HG03135 (cell line): ENCODE measurements around the gene MSI2.
"Not testable (repeated sequence)": the region's sequence is repeated elsewhere in the genome, so short reads cannot be mapped to it uniquely, and the experiment has no call there.

ENCODE experiments used
- ATAC-seq: cut with Tn5 transposase; IDR thresholded peaks from one replicate; pipeline ENCODE4 v1.9.1; 2021; ENCODE audit warnings: mild to moderate bottlenecking, moderate library complexity; ENCODE audit not compliant: unreplicated experiment

The MSI2 gene

DNA sequence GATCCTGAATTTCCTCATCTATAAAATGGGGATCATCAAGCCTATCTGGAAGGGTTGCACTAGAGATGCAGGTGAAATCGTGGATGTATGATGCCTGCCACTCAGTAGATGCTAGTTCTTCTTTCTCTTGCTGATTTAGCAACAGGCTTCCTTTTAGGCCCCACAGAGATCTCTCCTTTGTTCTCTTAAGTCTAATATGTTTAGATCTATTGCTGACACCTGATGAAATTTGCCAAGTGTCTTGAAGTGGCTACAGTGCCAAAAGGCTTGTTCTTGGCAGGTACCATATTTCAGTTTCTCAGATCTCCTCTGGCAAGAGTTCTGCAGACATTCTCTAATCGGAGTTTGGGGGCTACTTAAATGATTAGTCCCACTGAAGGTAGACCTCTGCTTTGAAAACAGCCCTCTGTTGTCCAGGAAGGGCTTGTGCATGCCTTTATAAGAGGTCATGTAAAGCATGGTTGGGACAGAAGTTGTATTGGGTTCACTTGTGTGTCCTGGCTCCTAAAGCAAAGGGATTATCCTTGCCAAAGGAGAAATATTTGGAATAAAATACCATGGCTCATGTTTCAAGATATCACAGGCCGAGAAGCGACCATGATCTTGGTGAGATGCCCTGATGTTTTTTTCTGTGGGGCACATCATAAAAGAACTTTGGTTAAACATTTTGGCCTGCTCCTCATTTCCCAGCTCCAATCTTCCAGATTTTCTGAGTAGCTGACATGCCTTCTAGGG, 234.0 kb downstream of the MSI2 start:
- no peak for ATAC-seq

DNA sequence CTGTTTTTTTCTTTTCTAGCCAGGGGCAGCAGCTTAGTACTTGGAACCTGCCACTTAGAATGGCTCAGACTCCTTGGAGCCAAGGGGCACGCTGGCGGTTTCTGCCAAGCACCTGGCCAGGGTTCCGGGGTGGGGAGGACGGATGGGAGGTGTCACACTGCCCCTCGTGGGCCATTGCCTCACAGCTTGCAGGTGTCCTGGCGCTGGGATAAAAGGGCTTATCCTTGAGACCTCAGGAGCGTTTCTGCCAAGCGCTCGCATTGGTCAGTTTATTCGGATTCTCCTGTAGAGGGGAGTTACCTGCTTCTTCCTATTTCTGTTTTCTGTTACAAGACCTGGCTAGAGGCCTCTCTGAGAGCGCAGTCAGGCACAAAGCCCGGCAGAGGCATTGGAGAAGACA, 234.6 kb downstream of the MSI2 start:
- no peak for ATAC-seq

DNA sequence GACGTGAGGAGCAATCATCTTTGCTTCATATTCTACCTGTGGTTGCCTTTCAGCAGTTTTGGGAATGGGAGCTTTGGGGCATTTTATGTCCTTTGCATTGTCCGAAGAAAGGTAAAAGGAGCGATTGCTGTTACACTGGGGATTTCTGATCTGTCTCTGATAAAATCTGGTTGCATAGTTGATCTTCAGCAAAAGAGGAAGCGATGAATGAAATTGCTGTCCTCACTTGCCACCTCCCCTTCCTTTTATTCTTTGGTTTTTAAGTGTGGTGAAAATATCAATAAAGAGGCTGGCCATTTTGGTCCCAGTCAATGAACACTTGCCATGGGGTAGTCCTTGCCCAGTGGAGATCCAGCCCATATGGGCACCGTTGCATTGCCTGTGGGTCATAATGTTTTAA, 236.8 kb downstream of the MSI2 start:
- ATAC-seq, result no peak

DNA sequence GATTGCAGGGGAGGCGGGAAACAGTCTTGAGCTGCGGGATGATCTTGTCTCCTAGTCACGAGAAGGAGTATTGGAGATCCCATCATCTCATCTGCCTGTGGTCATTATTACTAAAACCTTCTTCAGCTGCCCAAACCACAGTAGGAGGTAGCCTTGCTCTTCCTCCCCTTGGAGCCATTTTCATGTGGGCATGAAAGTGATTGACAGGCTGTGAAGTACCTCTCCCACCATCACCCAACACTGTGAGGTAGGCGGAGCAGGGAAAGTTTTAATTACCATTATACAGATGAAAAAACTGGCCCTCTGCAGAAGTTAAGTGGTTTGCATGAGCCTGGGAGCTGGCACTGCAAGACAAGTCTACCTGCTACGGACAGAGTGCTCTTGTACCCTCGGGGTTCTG, 237.3 kb downstream of the MSI2 start:
- no peak for ATAC-seq

DNA sequence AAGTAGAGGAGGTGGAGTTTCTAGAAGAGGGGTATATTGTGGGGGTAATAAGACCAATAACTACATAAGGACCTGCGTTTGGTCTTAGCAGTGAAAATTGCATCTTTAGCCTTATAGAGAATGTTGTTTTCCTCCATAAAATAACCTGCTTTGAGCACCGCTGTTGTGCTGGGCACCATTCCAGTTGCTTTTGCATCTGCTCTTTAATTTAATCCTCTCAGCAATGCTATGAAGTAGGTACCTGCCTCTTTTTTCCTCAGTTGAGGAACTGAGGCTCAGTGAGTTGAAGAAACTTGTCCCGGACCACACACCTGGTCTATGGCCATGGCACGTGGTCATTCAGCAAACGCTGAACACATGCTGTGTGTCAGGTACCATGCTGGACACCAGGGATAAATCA, 238.1 kb downstream of the MSI2 start:
- ATAC-seq, result no peak

DNA sequence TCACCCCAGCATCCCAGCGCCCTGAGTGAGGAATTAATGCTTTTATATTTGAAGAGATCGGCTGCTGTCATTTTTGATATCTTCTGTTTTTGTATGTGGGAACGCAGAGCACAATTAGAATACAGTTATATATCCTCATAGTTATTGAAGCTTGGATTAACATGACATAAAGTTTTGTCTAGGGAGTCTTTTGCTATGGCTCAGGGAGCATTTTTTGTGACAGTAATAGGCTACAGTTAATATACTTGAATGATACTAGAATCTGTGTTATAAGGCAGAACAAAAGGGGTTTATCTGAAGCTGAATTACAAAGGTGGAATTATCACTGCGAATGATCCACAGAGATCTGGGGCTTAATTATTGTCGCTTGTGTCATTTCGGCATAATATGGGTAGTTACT, 239.4 kb downstream of the MSI2 start:
- no peak for ATAC-seq

DNA sequence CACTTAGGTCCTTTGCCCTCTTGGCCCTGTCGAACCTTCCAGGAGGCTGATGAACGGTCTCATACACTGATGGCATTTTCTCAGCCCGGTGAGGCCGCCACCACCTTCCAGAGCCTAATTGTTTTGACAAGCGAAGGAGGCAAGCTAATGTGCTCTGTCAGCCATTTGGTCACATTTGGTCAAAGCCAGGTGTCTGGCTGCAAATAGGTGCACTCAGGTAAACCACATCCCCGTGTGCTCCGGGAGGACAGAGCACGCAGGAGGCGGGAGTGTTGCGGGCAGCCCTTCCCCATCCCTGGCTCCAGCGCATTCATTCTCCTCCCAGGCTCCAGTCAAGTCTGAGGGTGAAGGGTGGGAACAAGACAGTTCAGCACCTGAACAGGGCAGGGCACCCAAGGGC, 240.1 kb downstream of the MSI2 start:
- no peak for ATAC-seq

DNA sequence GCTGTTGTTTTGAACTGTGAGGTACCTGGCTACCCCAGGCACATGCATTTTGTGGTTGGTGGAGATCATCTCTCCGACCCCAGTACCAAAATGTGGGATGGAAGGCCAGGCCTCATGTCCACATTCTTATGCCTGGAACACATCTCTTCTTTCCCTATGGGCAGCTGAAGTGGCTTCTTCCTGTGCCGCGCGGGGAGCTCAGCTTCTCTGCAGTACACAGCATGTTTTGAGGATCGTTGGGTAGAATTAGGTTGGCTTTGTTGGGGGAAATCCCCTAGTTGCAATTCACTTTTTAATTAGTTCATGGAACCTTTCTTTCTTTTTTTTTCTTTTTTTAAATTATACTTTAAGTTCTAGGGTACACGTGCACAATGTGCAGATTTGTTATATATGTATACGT, 242.1 kb downstream of the MSI2 start:
- ATAC-seq, result no peak

DNA sequence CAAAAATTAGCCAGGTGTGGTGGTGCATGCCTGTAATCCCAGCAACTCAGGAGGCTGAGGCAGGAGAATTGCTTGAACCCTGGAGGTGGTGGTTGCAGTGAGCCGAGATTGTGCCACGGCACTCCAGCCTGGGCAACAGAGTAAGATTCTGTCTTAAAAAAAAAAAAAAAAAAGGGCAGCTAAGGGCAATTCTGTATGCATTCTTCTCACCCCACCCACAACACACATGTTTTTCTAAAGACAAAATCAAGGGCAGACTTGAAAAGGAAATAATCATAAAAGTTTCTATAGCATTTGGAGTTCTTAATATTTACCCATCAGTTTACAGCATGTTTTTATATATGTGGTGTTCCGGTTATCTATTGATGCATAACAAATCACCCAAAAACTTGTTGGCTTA, 242.9 kb downstream of the MSI2 start:
- not testable (repeated sequence) for ATAC-seq

DNA sequence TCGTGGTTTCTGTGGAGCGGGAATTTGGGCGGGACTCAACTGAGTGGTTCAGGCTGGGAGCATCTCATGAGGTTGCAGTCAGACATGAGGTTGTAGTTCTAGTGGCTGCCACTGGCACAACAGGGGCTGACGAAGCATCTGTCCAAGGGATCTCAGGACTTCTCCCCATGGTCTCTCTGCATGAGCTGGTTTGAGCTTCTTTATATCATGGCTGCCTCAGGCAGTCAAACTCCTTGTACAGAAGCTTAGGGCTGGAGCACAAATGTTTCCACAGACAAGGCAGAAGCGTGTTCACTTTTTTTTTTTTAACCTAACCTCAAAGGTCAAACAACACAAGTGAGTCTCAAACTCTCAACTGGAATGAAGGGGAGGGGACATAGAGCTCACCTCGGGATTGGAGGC, 243.3 kb downstream of the MSI2 start:
- ATAC-seq, result no peak

DNA sequence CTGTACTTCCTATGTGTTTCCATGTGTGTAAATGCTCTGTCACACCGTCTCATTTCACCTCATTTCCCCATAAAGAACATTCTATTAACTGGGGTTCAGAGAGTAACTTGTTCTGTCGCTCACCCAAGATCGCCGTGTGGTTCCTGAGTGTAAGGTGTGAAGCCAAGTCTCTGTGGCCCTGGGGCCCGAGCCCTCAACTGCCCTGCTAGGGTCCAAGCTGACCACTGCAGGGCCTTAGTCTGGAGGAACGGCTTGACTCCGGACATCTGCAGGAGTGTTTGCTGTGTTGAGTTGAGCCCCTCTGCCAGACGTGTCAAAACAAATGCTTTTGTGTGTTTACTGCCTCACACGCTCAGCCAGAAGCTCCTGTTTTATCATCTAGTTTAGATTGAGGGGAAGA, 244.7 kb downstream of the MSI2 start:
- ATAC-seq, result no peak

DNA sequence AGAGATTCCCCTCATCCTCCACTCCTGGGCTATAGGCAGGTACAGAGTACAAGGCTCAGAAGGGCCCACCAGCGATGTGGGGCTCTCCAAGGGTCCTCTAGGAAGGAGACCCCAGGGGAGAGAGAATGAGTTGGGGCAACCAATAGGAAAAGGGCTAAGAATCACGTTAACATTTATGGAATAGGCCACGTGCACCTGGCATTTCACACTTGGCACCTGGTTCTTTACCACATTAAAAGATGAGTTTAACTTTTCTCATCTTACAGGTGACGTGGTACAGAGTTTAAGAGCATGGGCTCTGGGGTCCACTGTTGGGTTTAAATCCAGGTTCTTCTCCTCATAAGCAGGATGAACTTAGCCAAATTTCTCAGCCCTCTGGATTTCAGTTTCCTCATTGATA, 245.7 kb downstream of the MSI2 start:
- no peak for ATAC-seq

DNA sequence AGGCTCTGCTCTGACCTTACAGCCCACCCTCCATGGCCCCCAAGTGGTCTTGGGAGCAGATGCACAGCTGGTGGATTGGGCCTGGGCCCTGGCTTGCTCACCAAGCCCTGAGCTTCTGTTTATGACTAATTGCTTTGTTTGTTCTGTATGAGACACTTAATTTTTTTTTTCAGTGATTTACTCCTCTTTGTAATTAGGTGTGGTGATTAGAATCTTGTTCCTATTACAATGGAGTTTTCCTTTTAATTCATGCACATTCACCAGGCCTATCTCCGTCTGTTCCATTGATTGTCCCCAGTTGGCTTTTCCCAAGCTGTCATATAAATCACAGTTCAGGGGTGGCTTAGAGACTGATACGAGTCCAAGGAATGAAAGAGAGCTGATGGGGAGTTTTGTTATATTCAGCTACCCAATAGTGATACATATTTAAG, 246.5 kb downstream of the MSI2 start:
- no peak for ATAC-seq

DNA sequence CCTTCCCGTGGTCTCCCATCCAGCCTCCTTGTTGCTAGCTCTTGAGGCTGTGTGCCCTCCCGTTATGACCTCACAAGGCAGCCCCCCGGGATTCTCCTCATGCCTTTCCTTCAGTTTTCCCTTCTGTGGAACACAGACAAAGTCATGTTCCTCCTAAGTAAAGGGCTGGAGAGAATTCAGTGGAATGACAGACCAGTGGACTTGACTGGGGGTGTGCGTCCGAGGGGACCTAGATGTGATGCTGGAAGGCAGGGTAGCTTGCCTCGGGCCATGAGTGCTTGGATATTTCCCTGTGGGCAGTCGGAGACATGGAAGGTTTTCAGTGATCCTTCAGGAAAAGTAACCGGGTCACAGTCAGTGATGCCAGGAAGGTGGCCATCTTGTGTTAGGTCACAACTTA, 247.9 kb downstream of the MSI2 start:
- ATAC-seq, result no peak

DNA sequence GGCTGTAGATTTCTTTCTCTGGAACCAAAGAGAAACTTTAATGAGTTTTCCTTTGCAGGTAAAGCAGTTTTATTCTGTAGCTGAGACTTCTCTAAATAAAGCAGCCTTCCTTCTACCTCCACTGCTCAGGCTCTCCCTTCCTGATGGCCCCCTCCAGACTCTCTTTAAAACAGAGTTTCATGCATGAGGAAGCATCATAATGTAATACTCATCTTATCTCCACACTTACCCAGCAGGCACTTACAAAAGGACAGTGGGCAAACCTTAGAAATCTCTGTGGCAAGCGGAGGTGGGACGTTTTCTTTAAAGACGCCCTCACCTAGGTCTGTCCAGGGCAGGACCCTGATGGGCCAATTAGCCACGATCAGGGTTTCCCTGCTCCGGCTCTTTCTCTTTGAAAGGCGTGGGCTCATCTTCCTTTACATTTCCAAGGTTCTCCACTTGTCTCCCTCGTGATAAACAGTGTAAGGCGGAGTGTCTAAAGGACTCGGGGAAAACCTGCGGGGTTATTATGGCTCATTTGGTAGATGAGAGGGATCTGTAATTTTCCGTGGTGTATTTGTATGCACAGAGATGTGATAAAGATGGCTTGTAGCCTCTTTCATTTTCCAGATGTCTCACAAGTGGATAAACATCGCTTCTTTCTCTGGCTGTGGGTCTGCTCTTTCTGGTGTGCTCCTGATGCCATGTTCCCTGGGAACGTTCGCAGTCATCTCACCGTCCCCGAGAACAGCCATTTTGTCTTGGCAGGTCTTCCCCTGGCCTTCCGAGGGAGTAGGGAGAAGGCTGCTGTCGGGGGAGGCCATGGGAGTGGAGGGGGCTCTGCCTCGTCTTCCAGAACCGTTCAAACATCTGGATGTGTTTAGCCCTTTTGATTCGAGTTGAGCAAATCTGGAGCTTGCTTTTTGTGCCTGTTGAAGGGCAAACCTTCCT, 249.8 kb downstream of the MSI2 start:
- no peak for ATAC-seq

DNA sequence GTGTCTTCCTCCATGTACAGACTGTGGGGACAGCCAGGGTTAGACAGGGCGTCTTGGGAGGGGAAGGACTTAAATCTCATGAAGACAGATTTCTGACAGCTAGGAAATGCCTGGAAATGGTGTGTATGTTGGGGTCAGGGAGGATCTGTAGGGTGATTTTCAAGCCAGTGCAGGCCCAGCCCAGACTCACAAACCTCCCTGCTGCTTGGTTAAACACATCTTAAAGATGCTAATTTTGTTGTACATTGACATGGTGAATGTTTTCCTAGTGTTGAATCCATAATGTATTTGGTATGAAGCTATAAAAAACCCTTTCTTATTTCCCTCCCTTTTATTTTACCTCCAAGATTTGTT, 250.4 kb downstream of the MSI2 start:
- ATAC-seq, result no peak

DNA sequence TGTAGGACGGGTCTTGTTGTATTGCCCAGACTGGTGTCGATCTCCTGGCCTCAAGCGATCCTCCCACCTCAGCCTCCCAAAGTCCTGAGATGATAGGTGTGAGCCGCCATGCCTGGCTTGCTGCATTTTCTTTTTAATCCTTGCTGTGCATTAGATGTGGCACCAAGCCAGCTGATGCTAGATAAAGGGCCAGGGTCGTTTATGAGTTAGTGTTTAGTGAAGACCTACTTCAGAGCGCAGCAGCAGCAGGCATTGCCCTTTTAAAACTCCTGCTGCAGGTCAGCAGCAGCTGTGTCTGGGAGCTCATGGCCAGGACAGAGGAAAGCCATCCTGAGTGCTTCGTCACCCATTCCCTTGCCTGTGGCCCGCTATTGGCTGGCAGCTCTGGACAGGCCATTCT, 251.5 kb downstream of the MSI2 start:
- no peak for ATAC-seq

DNA sequence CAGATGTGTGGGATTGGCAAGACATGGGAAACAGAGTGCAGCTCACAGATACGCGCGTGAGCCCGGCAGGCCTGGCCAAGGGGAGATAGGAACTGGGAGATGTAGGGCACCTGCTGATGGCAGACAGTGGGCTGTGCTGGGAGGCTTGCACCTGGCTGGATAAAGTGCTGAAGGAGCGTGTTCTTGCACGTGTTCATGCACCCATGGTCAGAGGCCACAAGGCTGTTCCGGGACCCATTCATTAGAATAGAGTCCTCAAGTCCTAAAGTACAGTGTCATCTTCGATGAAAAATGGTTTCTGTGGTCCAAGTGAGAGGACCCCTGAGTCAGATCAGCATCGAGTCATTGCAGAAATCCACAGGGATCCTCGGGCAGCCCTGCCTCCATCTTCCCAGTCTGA, 252.3 kb downstream of the MSI2 start:
- ATAC-seq, result no peak

DNA sequence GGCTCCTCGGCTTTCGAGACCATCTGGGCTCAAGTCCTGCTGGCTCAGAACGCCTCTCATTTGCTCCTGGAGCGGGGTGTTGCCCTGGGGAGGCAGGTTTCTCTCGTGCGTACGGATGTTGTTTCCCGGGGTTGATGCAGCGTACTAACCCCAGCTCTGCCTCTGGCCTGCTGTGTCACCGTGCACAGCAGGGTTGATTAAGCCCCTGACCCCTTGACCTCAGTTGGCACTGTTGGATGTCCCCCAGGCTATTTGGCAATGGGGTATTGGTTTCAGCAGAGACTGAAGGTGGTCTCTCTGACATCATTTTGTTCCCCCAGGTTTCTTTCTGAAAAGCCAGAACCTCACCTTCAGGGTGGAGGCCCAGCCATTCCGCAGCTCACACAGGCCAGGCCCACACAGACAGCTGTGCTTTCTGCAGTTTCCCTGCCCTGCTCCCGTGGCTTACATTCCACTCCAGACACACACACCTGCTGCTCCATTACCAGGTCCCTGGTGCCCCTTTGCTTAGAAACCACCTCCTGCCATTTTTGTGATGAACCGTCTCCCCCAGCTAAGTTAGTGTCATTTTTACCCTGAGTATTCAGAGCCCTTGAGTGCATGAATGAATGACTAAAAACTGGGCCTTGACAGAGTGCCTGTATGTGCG, 255.3 kb downstream of the MSI2 start:
- ATAC-seq, result no peak

DNA sequence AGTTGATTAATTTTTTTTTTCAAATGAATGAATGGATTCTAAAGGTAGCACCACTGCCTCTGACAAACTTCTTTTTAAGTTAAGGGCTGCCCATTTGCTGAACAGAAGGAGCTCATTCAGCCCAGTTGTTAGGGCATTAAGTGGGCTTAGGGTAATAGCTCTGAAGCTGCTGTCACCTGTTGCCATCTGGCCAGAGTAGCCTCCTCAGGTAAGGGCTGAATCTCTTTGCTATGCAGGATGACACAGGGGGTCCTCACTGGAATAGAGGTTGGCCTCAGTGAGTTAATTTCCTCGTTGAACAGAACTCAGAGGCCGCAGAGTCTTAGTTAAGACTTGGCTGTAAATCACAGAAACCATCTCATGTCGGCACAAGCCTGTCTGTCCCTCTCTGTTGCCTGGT, 255.9 kb downstream of the MSI2 start:
- no peak for ATAC-seq

DNA sequence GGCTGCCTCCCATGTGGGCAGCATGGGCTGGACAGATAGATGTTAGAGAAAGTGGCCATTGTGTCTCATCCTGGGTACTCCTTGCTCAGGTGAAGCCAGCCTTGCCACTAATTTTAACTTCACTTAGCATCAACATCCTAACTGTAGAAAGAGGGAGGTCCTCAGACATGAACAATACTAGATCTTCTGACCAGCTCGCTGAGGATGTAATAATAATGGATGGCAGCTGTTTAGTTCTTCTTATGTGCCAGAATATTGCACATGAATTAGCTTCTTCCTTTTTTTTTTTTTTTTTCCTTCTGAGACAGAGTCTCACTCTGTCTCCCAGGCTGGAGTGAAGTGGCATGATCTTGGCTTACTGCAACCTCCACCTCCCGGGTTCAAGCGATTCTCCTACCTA, 256.4 kb downstream of the MSI2 start:
- no peak for ATAC-seq

DNA sequence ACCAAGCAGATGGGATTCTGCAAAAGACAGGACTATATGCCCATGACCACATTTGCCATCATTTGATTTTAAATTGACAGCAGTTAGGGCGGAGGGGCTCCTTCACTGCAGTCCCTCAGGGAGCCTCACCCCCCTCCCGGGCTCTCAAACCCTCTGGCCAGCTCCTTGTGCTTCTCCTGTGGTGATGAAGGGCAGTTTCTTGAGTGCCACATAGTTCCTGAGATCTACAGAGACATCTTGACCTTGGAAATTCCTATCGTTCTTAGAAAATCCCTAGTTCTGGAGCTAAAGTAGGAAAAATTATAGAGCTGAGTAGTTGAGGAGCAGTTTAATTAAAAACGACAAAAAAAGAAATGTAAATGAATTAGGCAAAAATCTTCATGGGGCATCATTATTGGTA, 257.2 kb downstream of the MSI2 start:
- ATAC-seq, result no peak
